H1 (cell line): Measurements from ENCODE around the gene CACNA1F. TPM values are rescaled to one million over a fixed set of nuclear protein-coding genes. Genes with fewer than 3 reads are reported as not detected.

Experiments
- CTCF ChIA-PET: fragments of 300-600 bp; sonication (Branson Sonifier 250); formaldehyde crosslinking; loops from one replicate; lab custom pipeline; 2021; ENCODE audit not compliant: partially characterized antibody; lab: Charles Lee
- POLR2A ChIA-PET: fragments of 300-600 bp; sonication (Branson Sonifier 250); formaldehyde crosslinking; loops from one replicate; lab custom pipeline; 2021; ENCODE audit warnings: inconsistent platforms; ENCODE audit not compliant: partially characterized antibody; lab: Charles Lee
- DNase-seq, 2 experiments: peaks; one replicate each; pipeline versions ENCODE4 v3.0.0 to v3.0.0-alpha.2; 2010 to 2022; ENCODE audit warnings: low spot score in 2 of 2, low read depth in 1 of 2, mixed read lengths in 1 of 2
- FAIRE-seq: peaks from 2 replicates; lab custom pipeline; 2011; peaks lifted over from hg19 to GRCh38; lab: Jason Lieb, UNC
- H2AFZ ChIP-seq: 2 replicates; pipeline ENCODE4 v1.8.1; 2012; ENCODE audit warnings: low read length, inconsistent platforms
- H2AK5ac ChIP-seq: 2 replicates; pipeline ENCODE4 v1.6.1; 2013; ENCODE audit warnings: low read depth, low read length
- H2BK120ac ChIP-seq: replicated peaks from 2 replicates; pipeline ENCODE3; 2013; ENCODE audit warnings: low read depth, low read length, inconsistent platforms
- H2BK12ac ChIP-seq: 2 replicates; pipeline ENCODE4 v1.6.1; 2013; ENCODE audit warnings: low read depth, low read length
- H2BK15ac ChIP-seq: 2 replicates; pipeline ENCODE4 v1.6.1; 2013; ENCODE audit warnings: low read length
- H2BK20ac ChIP-seq: 2 replicates; pipeline ENCODE4 v1.6.1; 2013; ENCODE audit warnings: low read length
- H2BK5ac ChIP-seq: 2 replicates; pipeline ENCODE4 v1.6.1; 2013; ENCODE audit warnings: low read depth, low read length
- H3K14ac ChIP-seq: 2 replicates; pipeline ENCODE4 v1.6.1; 2013; ENCODE audit warnings: inconsistent platforms; ENCODE audit not compliant: insufficient read length
- H3K18ac ChIP-seq: 2 replicates; pipeline ENCODE4 v1.6.1; 2013; ENCODE audit warnings: low read length; ENCODE audit errors: extremely low read depth
- H3K23ac ChIP-seq: 2 replicates; pipeline ENCODE4 v1.6.1; 2013; ENCODE audit warnings: inconsistent platforms; ENCODE audit not compliant: insufficient read length
- H3K23me2 ChIP-seq: 2 replicates; pipeline ENCODE4 v1.6.1; 2013; ENCODE audit warnings: low read depth, low read length
- H3K27ac ChIP-seq: 2 replicates; pipeline ENCODE4 v1.6.1; 2011; ENCODE audit warnings: low read depth, low read length, inconsistent platforms
- H3K27me3 ChIP-seq, 4 experiments: replicated peaks in 1 of 4; 1 replicate in 1 of 4; 2 replicates in 3 of 4; pipeline versions ENCODE4 v1.6.1 to v1.8.1; 2011 to 2013; ENCODE audit warnings: low read length in 3 of 4, mild to moderate bottlenecking in 3 of 4, inconsistent platforms in 2 of 4, mixed read lengths in 2 of 4, moderate library complexity in 1 of 4; ENCODE audit not compliant: control insufficient read depth in 3 of 4, insufficient read depth in 3 of 4; ENCODE audit errors: extremely low read depth in 1 of 4
- H3K36me3 ChIP-seq, 4 experiments: 2 replicates each; pipeline versions ENCODE4 v1.6.1 to v1.8.1; 2011 to 2013; ENCODE audit warnings: mild to moderate bottlenecking in 4 of 4, low read length in 3 of 4, moderate library complexity in 2 of 4, control low read depth in 1 of 4, inconsistent platforms in 1 of 4; ENCODE audit not compliant: insufficient read depth in 4 of 4, control insufficient read depth in 2 of 4
- H3K4ac ChIP-seq: replicated peaks from 2 replicates; pipeline ENCODE3; 2013; ENCODE audit warnings: low read length, low read depth, mixed read lengths, inconsistent platforms; ENCODE audit not compliant: insufficient read length
- H3K4me1 ChIP-seq, 4 experiments: replicated peaks in 1 of 4; 1 replicate in 1 of 4; 2 replicates in 3 of 4; pipeline versions ENCODE4 v1.6.1 to v1.8.1; 2011 to 2013; ENCODE audit warnings: low read length in 3 of 4, inconsistent platforms in 2 of 4, mixed read lengths in 1 of 4; ENCODE audit not compliant: insufficient read depth in 4 of 4, control insufficient read depth in 3 of 4
- H3K4me2 ChIP-seq, 2 experiments: 2 replicates each; pipeline versions ENCODE4 v1.6.1 to v1.8.1; 2011 to 2013; ENCODE audit warnings: low read depth in 2 of 2, low read length in 2 of 2, control low read depth in 1 of 2, inconsistent platforms in 1 of 2, mild to moderate bottlenecking in 1 of 2; ENCODE audit not compliant: insufficient read depth in 1 of 2
- H3K4me3 ChIP-seq, 4 experiments: fragments of 200-600, 300-600 bp in 1 of 4; sonication (generic), shearing (Covaris generic), sonication (Bioruptor Twin) in 1 of 4; 2 replicates each; pipeline versions ENCODE4 v1.5.1 to v1.8.1; 2011 to 2016; ENCODE audit warnings: low read length in 4 of 4, low read depth in 3 of 4, control low read depth in 2 of 4, inconsistent platforms in 2 of 4, mild to moderate bottlenecking in 2 of 4, mixed read lengths in 1 of 4, moderate library complexity in 1 of 4; ENCODE audit not compliant: insufficient read depth in 2 of 4; ENCODE audit errors: extremely low read depth in 1 of 4
- H3K56ac ChIP-seq: replicated peaks from 2 replicates; pipeline ENCODE3; 2013; ENCODE audit warnings: low read depth, mild to moderate bottlenecking, mixed read lengths, low read length, inconsistent platforms; ENCODE audit not compliant: insufficient read length
- H3K79me1 ChIP-seq: 2 replicates; pipeline ENCODE4 v1.6.1; 2013; ENCODE audit warnings: low read depth, low read length, control low read depth
- H3K79me2 ChIP-seq, 2 experiments: 2 replicates each; pipeline versions ENCODE4 v1.6.1 to v1.8.1; 2012 to 2013; ENCODE audit warnings: low read length in 2 of 2, mild to moderate bottlenecking in 2 of 2, inconsistent platforms in 1 of 2; ENCODE audit not compliant: insufficient read depth in 2 of 2, control insufficient read depth in 1 of 2
- H3K9ac ChIP-seq, 4 experiments: replicated peaks in 1 of 4; 1 replicate in 1 of 4; 2 replicates in 3 of 4; pipeline versions ENCODE4 v1.6.1 to v1.8.1; 2011 to 2013; ENCODE audit warnings: low read depth in 3 of 4, low read length in 3 of 4, control low read depth in 2 of 4, mild to moderate bottlenecking in 2 of 4, moderate library complexity in 2 of 4, inconsistent platforms in 1 of 4; ENCODE audit errors: extremely low read depth in 1 of 4
- H3K9me3 ChIP-seq, 2 experiments: 2 replicates each; pipeline versions ENCODE4 v1.6.1 to v1.8.1; 2012 to 2013; ENCODE audit warnings: mild to moderate bottlenecking in 2 of 2, moderate library complexity in 2 of 2, control low read depth in 1 of 2, inconsistent platforms in 1 of 2, low read depth in 1 of 2, low read length in 1 of 2, mixed read lengths in 1 of 2; ENCODE audit not compliant: insufficient read depth in 2 of 2
- H4K20me1 ChIP-seq, 2 experiments: replicated peaks in 1 of 2; 2 replicates each; pipeline versions ENCODE3 to v1.8.1; 2011 to 2013; ENCODE audit warnings: inconsistent platforms in 2 of 2, low read length in 2 of 2, mild to moderate bottlenecking in 1 of 2; ENCODE audit not compliant: insufficient read depth in 2 of 2, control insufficient read depth in 1 of 2
- H4K5ac ChIP-seq: 2 replicates; pipeline ENCODE4 v1.6.1; 2013; ENCODE audit warnings: low read length, low read depth, mixed read lengths, inconsistent platforms; ENCODE audit not compliant: insufficient read length
- H4K8ac ChIP-seq: 2 replicates; pipeline ENCODE4 v1.8.0; 2013; ENCODE audit warnings: mild to moderate bottlenecking, moderate library complexity, low read length, inconsistent platforms; ENCODE audit not compliant: insufficient read depth; ENCODE audit errors: extremely low read depth
- H4K91ac ChIP-seq: replicated peaks from 2 replicates; pipeline ENCODE3; 2013; ENCODE audit warnings: low read length, mixed read lengths, inconsistent platforms; ENCODE audit not compliant: insufficient read length
- EP300 ChIP-seq, 2 experiments: IDR thresholded peaks; 1 replicate in 1 of 2; 2 replicates in 1 of 2; pipeline ENCODE4 v1.6.1; 2011 to 2012; ENCODE audit warnings: low read depth in 2 of 2, low read length in 2 of 2, mild to moderate bottlenecking in 2 of 2, borderline replicate concordance in 1 of 2, inconsistent platforms in 1 of 2, moderate library complexity in 1 of 2
- GTF2F1 ChIP-seq: IDR thresholded peaks from 2 replicates; pipeline ENCODE4 v1.6.1; 2012; ENCODE audit warnings: low read depth, low read length, improper control_type of control experiment, borderline replicate concordance
- KDM1A ChIP-seq: fragments of 200-600, 300-600 bp; sonication (generic); IDR thresholded peaks from 2 replicates; pipeline ENCODE4 v1.7.1; 2016; ENCODE audit warnings: mild to moderate bottlenecking, low read length, borderline replicate concordance
- PHF8 ChIP-seq: fragments of 200-600 bp; sonication (generic); conservative IDR thresholded peaks from 2 replicates; pipeline ENCODE4 v1.7.1; 2012; ENCODE audit warnings: low read depth, mild to moderate bottlenecking, inconsistent platforms, low read length, moderate library complexity
- POU5F1 ChIP-seq: IDR thresholded peaks from 2 replicates; pipeline ENCODE4 v1.6.1; 2011; ENCODE audit warnings: low read depth, mild to moderate bottlenecking, low read length, moderate library complexity
- RBBP5 ChIP-seq: IDR thresholded peaks from 2 replicates; pipeline ENCODE4 v1.7.1; 2012; ENCODE audit warnings: low read depth, mild to moderate bottlenecking, inconsistent platforms, low read length, moderate library complexity, borderline replicate concordance
- RXRA ChIP-seq: IDR thresholded peaks from 2 replicates; pipeline ENCODE4 v1.6.1; 2011; ENCODE audit warnings: low read depth, mild to moderate bottlenecking, low read length, moderate library complexity; ENCODE audit not compliant: insufficient read depth
- TAF7 ChIP-seq: optimal IDR thresholded peaks from 2 replicates; pipeline ENCODE3; 2011; ENCODE audit warnings: low read depth, mild to moderate bottlenecking, inconsistent platforms, low read length, moderate library complexity, borderline replicate concordance
- TBP ChIP-seq: IDR thresholded peaks from 2 replicates; pipeline ENCODE4 v1.6.1; 2011; ENCODE audit warnings: low read depth, low read length, improper control_type of control experiment
- YY1 ChIP-seq: IDR thresholded peaks from 2 replicates; pipeline ENCODE4 v1.6.1; 2011; ENCODE audit warnings: low read depth, mild to moderate bottlenecking, low read length
- WGBS, 2 experiments: shearing (Covaris generic) in 1 of 2; methylation state at CpG; one replicate each; pipeline versions ENCODE4 v1.1.6 to v1.1.7; 2013 to 2015; ENCODE audit warnings: low lambda C conversion rate in 2 of 2, mixed read lengths in 2 of 2, inconsistent platforms in 1 of 2, low coverage in 1 of 2, missing lambda C conversion rate in 1 of 2; ENCODE audit not compliant: insufficient replicate concordance in 2 of 2, insufficient coverage in 1 of 2, insufficient read length in 1 of 2; ENCODE audit errors: extremely low coverage in 1 of 2, missing lambda C conversion rate in 1 of 2; 5-methylcytosine and 5-hydroxymethylcytosine counted together
- polyA plus RNA-seq, 7 experiments: library from polyadenylated mRNA; depleted of rRNA in 3 of 7; stranded (reverse) in 5 of 7; unstranded in 2 of 7; fragments of >200 nt in 5 of 7; fragments of 200-250 nt in 2 of 7; gene quantifications; 1 replicate in 5 of 7; 2 replicates in 1 of 7; 4 replicates in 1 of 7; pipeline versions ENCODE4 v1.2.1 to v1.2.3, GENCODE V29; 2011 to 2013; ENCODE audit warnings: missing spikeins in 2 of 7, mixed read lengths in 2 of 7
- total RNA-seq: library from RNA; stranded (reverse); fragmentation: NEBNext Ultra II Directional; extraction: Animal tissue kit (Norgen Biotek cat#: 25700); gene quantifications from 2 replicates; pipeline ENCODE4 v1.2.1, GENCODE V29; 2021

The CACNA1F gene
- total and polyA plus RNA-seq, 2 of the 8 experiments (the other 6 are each of a cell fraction or from before 2014, with no cell fraction given): 0.59 to 0.84 TPM

DNA sequence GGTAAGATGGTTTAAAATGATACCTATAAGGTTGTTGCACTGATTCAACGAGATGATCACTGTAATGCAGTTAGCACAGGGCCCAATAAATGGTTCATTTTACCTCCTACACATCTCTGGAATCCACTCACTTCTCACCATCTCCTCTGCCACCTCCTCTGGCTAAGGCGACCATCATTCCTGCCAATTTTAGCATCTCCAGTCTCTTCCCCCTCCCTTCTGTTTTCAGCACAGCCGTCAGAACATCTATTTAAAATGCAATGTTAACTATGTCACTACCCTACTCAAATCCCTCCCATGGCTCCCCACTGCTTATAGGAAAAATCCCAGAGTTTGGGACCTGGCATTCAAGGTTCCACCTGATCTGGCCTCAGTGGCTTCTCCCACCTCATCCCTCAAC, 29.6 kb downstream of the CACNA1F start:
- Histone ChIP-seq H3K23ac (no peak overlapping the region), H4K91ac (no peak overlapping the region), H3K27ac (no peak overlapping the region), H3K4ac (no peak overlapping the region), H2BK15ac (no peak overlapping the region), H2BK20ac (no peak overlapping the region), H3K9me3 (no peaks in the 10 kb centered on the region), H2AK5ac (no peak overlapping the region), H2BK12ac (no peak overlapping the region), H3K79me2 (no peaks in the 10 kb centered on the region), H4K8ac (no peak overlapping the region), H2BK120ac (no peak overlapping the region), H4K20me1 (no peaks in the 10 kb centered on the region), H4K5ac (no peak overlapping the region), H3K4me2 (no peak overlapping the region), H3K14ac (no peak overlapping the region), H2AFZ (no peak overlapping the region), H3K36me3 (no peaks in the 10 kb centered on the region), H3K27me3 (no peaks in the 10 kb centered on the region), H3K23me2 (peaks cover 5% of the 10 kb centered on the region; the same call in 1 of the 2 replicates), H3K9ac (no peak overlapping the region), H3K18ac (no peak overlapping the region), H3K79me1 (no peaks in the 10 kb centered on the region), H3K4me3 (no peak overlapping the region), H3K4me1 (peaks cover 0 to 11% (median 5%) of the 10 kb centered on the region in 4 experiments; a peak in 5 of 7 replicates), H3K56ac (no peak overlapping the region), H2BK5ac (no peak overlapping the region)
- FAIRE-seq: no peak
- TF ChIP-seq GTF2F1 (no peak), POU5F1 (no peak), EP300 (IDR thresholded peaks at IDR 0.05; ENCODE audit: borderline replicate concordance in 1 of 2, low read depth in 2 of 2, low read length in 2 of 2) (no peak), TBP (no peak), PHF8 (no peak), KDM1A (no peak), RXRA (no peak), RBBP5 (no peak), YY1 (no peak), TAF7 (no peak)
- POLR2A ChIA-PET: no interaction called here
- DNase-seq: no peak
- 82% methylated on average over 3 of the region's 3 CpGs; no CpG with 5 or more reads in 1 of the 2 experiments for WGBS, 2 experiments
- CTCF ChIA-PET: no interaction called here
